ENCODE data around the gene RAB44.

Gene RAB44

GRCh38 chr6:36769183-36769675 is 71.6 kb downstream of the RAB44 start:
- Histone ChIP-seq H3K9ac (ENCODE audit: low read length in 2 of 2) (no peak overlapping the region), H3K27ac (ENCODE audit: low read length) (no peak overlapping the region), H3K4me3 (ENCODE audit: low read length in 2 of 2) (no peak overlapping the region), H3K27me3 (ENCODE audit: control insufficient read depth in 1 of 2, insufficient read depth in 2 of 2, low read length in 2 of 2) (no peaks in the 10 kb centered on the region), H3K9me3 (ENCODE audit: control insufficient read depth in 2 of 2, low read length in 2 of 2) (no peaks in the 10 kb centered on the region), H3K36me3 (ENCODE audit: control insufficient read depth in 2 of 2, insufficient read depth in 2 of 2, low read length in 2 of 2) (no peaks in the 10 kb centered on the region), H3K4me1 (ENCODE audit: control insufficient read depth, insufficient read depth, low read length) (peaks cover 25% of the 10 kb centered on the region)

DNA sequence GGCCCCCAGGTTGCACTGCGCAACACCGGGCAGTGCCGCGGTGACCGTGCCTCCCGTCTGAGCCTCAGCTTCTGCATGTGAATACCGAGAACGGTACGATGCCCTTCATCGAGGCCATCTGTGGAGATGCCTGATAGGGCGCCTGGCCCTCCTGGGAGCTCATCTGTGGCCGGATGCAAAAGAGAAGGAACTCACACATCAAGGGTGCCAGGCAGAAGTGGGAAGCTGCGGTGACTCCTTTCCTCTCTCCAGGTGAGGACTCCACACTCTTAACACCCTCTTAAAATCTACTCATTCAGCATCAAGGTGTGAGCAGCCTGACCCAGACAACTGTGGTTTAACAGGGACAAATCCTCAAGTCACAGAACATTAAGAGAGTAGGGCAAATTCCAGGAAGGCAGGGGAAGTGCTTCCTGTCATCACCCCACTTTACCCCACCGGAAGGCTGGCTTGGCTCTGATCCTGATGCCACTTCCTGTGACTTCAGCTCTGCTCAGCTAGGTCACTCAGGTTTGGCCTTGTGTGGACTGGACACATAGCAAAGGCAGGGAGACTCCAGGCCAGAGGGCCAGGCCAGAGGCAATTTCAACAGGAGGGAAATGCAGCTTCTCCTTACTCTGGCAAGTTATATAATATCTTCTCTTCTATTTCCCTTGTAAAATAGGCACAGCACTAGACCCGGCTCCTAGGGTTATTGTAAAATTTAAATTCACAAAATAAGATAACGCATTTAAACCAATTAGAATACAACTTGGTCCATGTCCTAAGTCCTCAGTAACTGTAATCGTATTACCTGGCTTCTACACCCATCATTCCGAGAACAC is 72.3 kb downstream of the RAB44 start:
- H3K4me1 ChIP-seq (ENCODE audit: control insufficient read depth, insufficient read depth, low read length): peaks cover 25% of the 10 kb centered on the region
- no peak overlapping the region for H3K27ac ChIP-seq (ENCODE audit: low read length)
- no peaks in the 10 kb centered on the region for H3K36me3 ChIP-seq (ENCODE audit: control insufficient read depth in 2 of 2, insufficient read depth in 2 of 2, low read length in 2 of 2)
- H3K9ac ChIP-seq (ENCODE audit: low read length in 2 of 2): no peak overlapping the region
- H3K27me3 ChIP-seq (ENCODE audit: control insufficient read depth in 1 of 2, insufficient read depth in 2 of 2, low read length in 2 of 2): no peaks in the 10 kb centered on the region
- no peaks in the 10 kb centered on the region for H3K9me3 ChIP-seq (ENCODE audit: control insufficient read depth in 2 of 2, low read length in 2 of 2)
- H3K4me3 ChIP-seq (ENCODE audit: low read length in 2 of 2): no peak overlapping the region

- Histone ChIP-seq H3K36me3 (ENCODE audit: control insufficient read depth in 2 of 2, insufficient read depth in 2 of 2, low read length in 2 of 2) (no peaks in the 10 kb centered on the region), H3K27ac (ENCODE audit: low read length) (no peak overlapping the region), H3K9me3 (ENCODE audit: control insufficient read depth in 2 of 2, low read length in 2 of 2) (no peaks in the 10 kb centered on the region), H3K4me3 (ENCODE audit: low read length in 2 of 2) (no peak overlapping the region), H3K27me3 (ENCODE audit: control insufficient read depth in 1 of 2, insufficient read depth in 2 of 2, low read length in 2 of 2) (no peaks in the 10 kb centered on the region), H3K4me1 (ENCODE audit: control insufficient read depth, insufficient read depth, low read length) (peaks cover 17% of the 10 kb centered on the region), H3K9ac (ENCODE audit: low read length in 2 of 2) (no peak overlapping the region)
These were observed 73.5 kb downstream of the RAB44 start for GRCh38 chr6:36771145-36771544.

GRCh38 chr6:36772397-36772796 is 74.8 kb downstream of the RAB44 start:
- H3K4me3 ChIP-seq (ENCODE audit: low read length in 2 of 2): no peak overlapping the region
- H3K9me3 ChIP-seq (ENCODE audit: control insufficient read depth in 2 of 2, low read length in 2 of 2): no peaks in the 10 kb centered on the region
- H3K9ac ChIP-seq (ENCODE audit: low read length in 2 of 2): no peak overlapping the region
- H3K36me3 ChIP-seq (ENCODE audit: control insufficient read depth in 2 of 2, insufficient read depth in 2 of 2, low read length in 2 of 2): no peaks in the 10 kb centered on the region
- no peaks in the 10 kb centered on the region for H3K27me3 ChIP-seq (ENCODE audit: control insufficient read depth in 1 of 2, insufficient read depth in 2 of 2, low read length in 2 of 2)
- no peak overlapping the region for H3K27ac ChIP-seq (ENCODE audit: low read length)
- peaks cover 14% of the 10 kb centered on the region for H3K4me1 ChIP-seq (ENCODE audit: control insufficient read depth, insufficient read depth, low read length)

- H3K9ac ChIP-seq (ENCODE audit: low read length in 2 of 2): no peak overlapping the region
- no peak overlapping the region for H3K4me3 ChIP-seq (ENCODE audit: low read length in 2 of 2)
- peaks cover 6% of the 10 kb centered on the region for H3K4me1 ChIP-seq (ENCODE audit: control insufficient read depth, insufficient read depth, low read length)
- H3K27ac ChIP-seq (ENCODE audit: low read length): no peak overlapping the region
- no peaks in the 10 kb centered on the region for H3K9me3 ChIP-seq (ENCODE audit: control insufficient read depth in 2 of 2, low read length in 2 of 2)
- H3K36me3 ChIP-seq (ENCODE audit: control insufficient read depth in 2 of 2, insufficient read depth in 2 of 2, low read length in 2 of 2): no peaks in the 10 kb centered on the region
- peaks cover 0 to 6% of the 10 kb centered on the region in 2 donors for H3K27me3 ChIP-seq (ENCODE audit: control insufficient read depth in 1 of 2, insufficient read depth in 2 of 2, low read length in 2 of 2)
These were observed 76.7 kb downstream of the RAB44 start for GRCh38 chr6:36774331-36774730.

GRCh38 chr6:36776167-36776566 is 78.5 kb downstream of the RAB44 start:
- Histone ChIP-seq H3K27ac (ENCODE audit: low read length) (no peak overlapping the region), H3K27me3 (ENCODE audit: control insufficient read depth in 1 of 2, insufficient read depth in 2 of 2, low read length in 2 of 2) (peaks cover 0 to 7% of the 10 kb centered on the region in 2 donors), H3K9ac (ENCODE audit: low read length in 2 of 2) (no peak overlapping the region), H3K36me3 (ENCODE audit: control insufficient read depth in 2 of 2, insufficient read depth in 2 of 2, low read length in 2 of 2) (no peaks in the 10 kb centered on the region), H3K9me3 (ENCODE audit: control insufficient read depth in 2 of 2, low read length in 2 of 2) (no peaks in the 10 kb centered on the region), H3K4me1 (ENCODE audit: control insufficient read depth, insufficient read depth, low read length) (no peaks in the 10 kb centered on the region), H3K4me3 (ENCODE audit: low read length in 2 of 2) (no peak overlapping the region)

DNA sequence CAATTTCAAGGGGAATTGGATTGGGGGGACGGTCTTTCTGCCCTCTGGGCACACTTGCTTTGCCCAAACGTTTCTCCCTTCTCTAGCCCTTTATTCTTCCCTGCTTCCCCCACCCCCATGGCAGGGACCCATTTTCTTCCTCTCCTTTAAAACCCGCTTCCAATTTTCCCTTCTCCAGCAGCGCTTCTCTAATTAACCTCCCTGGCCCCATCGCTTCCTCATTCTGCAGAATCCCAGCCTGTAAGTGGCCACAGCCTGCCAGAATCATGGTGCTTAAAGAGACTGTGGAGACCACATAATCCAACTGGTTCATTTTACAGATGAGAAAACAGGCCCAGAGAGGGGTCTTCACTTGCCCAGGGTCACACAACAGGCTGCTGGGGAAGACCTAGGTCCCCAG is 80.2 kb downstream of the RAB44 start:
- Histone ChIP-seq H3K4me1 (ENCODE audit: control insufficient read depth, insufficient read depth, low read length) (no peaks in the 10 kb centered on the region), H3K9me3 (ENCODE audit: control insufficient read depth in 2 of 2, low read length in 2 of 2) (no peaks in the 10 kb centered on the region), H3K36me3 (ENCODE audit: control insufficient read depth in 2 of 2, insufficient read depth in 2 of 2, low read length in 2 of 2) (no peaks in the 10 kb centered on the region), H3K9ac (ENCODE audit: low read length in 2 of 2) (no peak overlapping the region), H3K27me3 (ENCODE audit: control insufficient read depth in 1 of 2, insufficient read depth in 2 of 2, low read length in 2 of 2) (peaks cover 0 to 7% of the 10 kb centered on the region in 2 donors), H3K4me3 (ENCODE audit: low read length in 2 of 2) (no peak overlapping the region), H3K27ac (ENCODE audit: low read length) (no peak overlapping the region)

DNA sequence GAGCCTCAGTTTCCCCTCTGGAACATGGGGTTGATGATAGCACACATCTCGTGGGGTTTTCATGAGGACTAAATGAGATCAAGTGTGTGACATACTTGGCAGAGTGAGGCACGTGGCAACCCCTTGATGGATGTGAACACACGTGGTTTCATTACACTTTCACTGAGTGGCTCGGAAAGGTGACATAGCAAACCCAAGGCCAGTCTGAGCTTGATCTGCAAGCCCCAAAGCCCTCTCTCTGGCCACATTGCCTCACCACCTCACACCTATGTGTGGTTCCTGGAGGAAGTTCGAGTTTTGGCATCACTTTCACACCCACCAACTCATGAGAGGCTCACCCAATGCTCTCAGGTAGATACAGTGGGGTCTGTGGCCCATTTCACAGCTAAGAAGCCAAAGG is 81.6 kb downstream of the RAB44 start:
- Histone ChIP-seq H3K36me3 (ENCODE audit: control insufficient read depth in 2 of 2, insufficient read depth in 2 of 2, low read length in 2 of 2) (no peaks in the 10 kb centered on the region), H3K27ac (ENCODE audit: low read length) (no peak overlapping the region), H3K4me3 (ENCODE audit: low read length in 2 of 2) (no peak overlapping the region), H3K9me3 (ENCODE audit: control insufficient read depth in 2 of 2, low read length in 2 of 2) (no peaks in the 10 kb centered on the region), H3K27me3 (ENCODE audit: control insufficient read depth in 1 of 2, insufficient read depth in 2 of 2, low read length in 2 of 2) (peaks cover 0 to 7% of the 10 kb centered on the region in 2 donors), H3K9ac (ENCODE audit: low read length in 2 of 2) (no peak overlapping the region), H3K4me1 (ENCODE audit: control insufficient read depth, insufficient read depth, low read length) (no peaks in the 10 kb centered on the region)

DNA sequence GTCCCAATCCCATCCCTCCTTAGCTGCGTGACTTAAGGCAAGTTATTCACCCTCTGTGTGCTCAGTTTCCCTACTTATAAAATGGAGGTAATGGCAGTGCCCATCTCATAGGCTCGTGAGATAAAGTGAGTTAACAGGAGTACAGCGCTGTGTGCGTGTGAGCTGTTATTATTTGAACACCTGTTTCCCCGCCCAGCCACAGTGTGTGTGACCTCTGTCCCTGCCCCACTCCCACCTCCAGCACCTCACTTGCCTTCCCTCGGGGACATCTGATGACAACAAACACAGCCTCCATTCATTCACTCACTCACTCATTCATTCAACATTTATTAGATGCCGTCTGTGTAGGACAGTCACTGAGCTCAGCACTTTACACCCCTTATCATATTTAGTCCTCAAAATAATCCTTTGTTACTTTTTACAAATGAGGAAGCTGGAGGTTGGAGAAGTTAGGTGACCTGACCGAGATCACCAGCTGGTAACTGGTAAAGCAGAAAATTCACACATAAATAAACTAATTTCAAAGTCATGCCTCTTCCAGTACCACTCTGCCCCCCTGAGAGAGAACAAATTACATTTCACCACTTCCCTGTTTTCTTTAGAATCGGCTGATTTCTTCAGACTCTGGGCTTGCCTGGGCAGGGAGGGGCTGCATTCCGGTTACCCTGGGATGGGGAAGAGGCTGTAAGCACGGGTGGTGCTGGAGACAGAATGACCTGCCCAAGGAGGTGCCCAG is 83.0 kb downstream of the RAB44 start:
- no peak overlapping the region for H3K9ac ChIP-seq (ENCODE audit: low read length in 2 of 2)
- no peak overlapping the region for H3K4me3 ChIP-seq (ENCODE audit: low read length in 2 of 2)

GRCh38 chr6:36781669-36782068 is 84.0 kb downstream of the RAB44 start:
- Histone ChIP-seq H3K4me3 (ENCODE audit: low read length in 2 of 2) (no peak overlapping the region), H3K27ac (ENCODE audit: low read length) (no peak overlapping the region), H3K4me1 (ENCODE audit: control insufficient read depth, insufficient read depth, low read length) (no peaks in the 10 kb centered on the region), H3K36me3 (ENCODE audit: control insufficient read depth in 2 of 2, insufficient read depth in 2 of 2, low read length in 2 of 2) (no peaks in the 10 kb centered on the region), H3K9me3 (ENCODE audit: control insufficient read depth in 2 of 2, low read length in 2 of 2) (no peaks in the 10 kb centered on the region), H3K27me3 (ENCODE audit: control insufficient read depth in 1 of 2, insufficient read depth in 2 of 2, low read length in 2 of 2) (peaks cover 0 to 7% of the 10 kb centered on the region in 2 donors), H3K9ac (ENCODE audit: low read length in 2 of 2) (no peak overlapping the region)

More for the DNA sequence above, 83.0 kb downstream of the RAB44 start:
- Histone ChIP-seq H3K36me3 (ENCODE audit: control insufficient read depth in 2 of 2, insufficient read depth in 2 of 2, low read length in 2 of 2) (no peaks in the 10 kb centered on the region), H3K9me3 (ENCODE audit: control insufficient read depth in 2 of 2, low read length in 2 of 2) (no peaks in the 10 kb centered on the region), H3K27ac (ENCODE audit: low read length) (no peak overlapping the region), H3K4me1 (ENCODE audit: control insufficient read depth, insufficient read depth, low read length) (no peaks in the 10 kb centered on the region), H3K27me3 (ENCODE audit: control insufficient read depth in 1 of 2, insufficient read depth in 2 of 2, low read length in 2 of 2) (peaks cover 0 to 7% of the 10 kb centered on the region in 2 donors)
